CD1c-positive myeloid dendritic cell (primary cell): ENCODE data around the gene AAMDC.
"Not testable (repeated sequence)": the region's sequence is repeated elsewhere in the genome, so short reads cannot be mapped to it uniquely, and the experiment has no call there.

Experiments
- DNase-seq: peaks from one replicate; pipeline ENCODE4 v3.0.0-alpha.2; 2016; ENCODE audit errors: extremely low spot score

Gene AAMDC

GRCh38 chr11:77884829-77885190 is 63.9 kb downstream of the AAMDC start:
- no peak for DNase-seq

DNA sequence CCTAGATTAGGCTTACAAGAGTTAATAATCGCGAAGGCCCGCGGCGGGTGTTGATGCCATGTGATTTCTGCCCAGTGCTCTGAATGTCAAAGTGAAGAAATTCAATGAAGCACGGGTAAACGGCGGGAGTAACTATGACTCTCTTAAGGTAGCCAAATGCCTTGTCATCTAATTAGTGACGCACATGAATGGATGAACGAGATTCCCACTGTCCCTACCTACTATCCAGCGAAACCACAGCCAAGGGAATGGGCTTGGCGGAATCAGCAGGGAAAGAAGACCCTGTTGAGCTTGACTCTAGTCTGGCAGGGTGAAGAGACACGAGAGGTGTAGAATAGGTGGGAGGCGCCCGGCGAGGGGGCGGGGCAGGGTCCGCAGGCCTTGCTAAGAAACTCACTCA is 65.5 kb downstream of the AAMDC start:
- DNase-seq, result no peak

GRCh38 chr11:77889045-77889444 is 68.1 kb downstream of the AAMDC start:
- DNase-seq, result not testable (repeated sequence)

DNA sequence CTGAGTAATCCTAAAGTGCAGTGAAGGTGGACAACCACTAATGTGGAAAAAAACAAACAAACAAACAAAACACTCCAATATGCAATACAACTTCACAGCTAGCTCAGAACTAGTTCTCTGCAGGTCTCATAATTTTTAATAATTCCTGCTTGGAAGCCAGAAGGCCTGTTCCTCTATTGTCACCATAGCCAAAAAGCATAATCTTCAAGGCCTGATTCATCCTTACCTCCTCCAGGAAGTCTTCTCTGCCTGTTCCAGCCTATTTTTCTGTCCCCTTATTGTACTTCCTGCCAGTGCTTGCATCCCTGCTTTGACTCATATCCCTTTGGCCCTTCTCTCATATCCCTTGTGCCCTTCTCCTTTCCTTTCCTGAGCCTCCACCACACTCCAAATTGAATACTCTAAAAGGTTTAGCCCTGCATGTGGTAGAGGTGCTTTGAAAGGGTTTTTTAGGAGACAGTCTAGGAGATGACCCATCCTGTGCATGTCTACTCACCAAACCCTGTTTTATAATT is 69.2 kb downstream of the AAMDC start:
- DNase-seq, result not testable (repeated sequence)

- DNase-seq, result not testable (repeated sequence)
Observed at GRCh38 chr11:77890619-77891056, 69.7 kb downstream of the AAMDC start.

DNA sequence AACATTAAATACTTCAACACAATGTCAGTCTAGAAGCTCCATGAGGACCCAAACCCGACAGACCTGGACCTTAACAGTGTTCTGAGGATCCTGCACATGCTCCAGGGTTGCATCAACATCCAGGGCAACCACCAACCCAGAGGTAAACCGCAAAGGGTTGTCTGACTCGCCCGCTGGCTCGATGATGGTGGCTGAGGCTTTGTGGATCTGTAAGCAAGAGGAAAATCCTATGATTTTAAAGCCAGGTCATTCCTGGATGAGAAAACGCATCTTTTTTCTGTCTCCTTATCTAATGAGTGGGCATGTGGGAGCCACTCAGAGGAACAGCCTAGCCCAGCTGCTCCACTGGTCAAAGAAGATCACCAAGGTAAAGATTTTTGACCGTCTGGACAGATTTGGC is 70.3 kb downstream of the AAMDC start:
- not testable (repeated sequence) for DNase-seq

DNA sequence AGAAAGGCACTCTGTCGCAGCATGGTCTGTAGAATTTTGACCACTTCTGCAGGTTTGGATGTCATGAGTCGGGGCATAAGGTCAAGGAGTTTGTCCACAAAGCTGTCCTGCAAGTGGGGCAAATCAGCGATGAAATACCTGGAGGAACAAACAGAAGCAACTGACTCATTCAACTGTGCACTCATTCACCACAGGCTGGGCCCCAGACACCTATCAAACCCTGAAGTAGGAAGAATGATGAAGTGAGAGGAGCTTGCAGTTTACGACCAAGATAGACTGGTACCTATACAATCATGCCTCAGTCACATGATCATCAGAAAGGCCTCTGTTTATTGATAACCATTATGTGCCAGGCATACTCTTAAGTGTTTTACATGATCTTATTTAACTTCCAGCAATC is 70.8 kb downstream of the AAMDC start:
- not testable (repeated sequence) for DNase-seq

DNA sequence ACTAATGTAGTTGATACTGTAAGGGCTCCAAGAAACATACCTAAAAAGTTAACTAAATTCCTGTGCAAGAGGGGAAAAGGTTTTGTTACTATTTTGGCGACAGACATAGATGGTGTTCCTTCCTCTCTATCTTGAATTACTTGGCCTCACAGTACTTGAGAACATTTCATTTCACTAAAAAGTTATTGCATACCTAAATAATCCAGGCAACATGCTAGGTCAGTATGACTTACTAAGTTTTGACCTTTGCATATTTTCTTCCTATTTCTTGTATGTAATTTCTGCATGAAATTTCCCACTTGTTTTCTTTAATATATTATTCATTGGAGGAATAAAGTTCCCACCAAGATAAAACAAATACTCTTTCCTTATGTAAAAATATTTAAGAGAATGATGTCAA is 74.0 kb downstream of the AAMDC start:
- not testable (repeated sequence) for DNase-seq

GRCh38 chr11:77908835-77909234 is 87.9 kb downstream of the AAMDC start:
- no peak for DNase-seq

GRCh38 chr11:77909277-77909676 is 88.3 kb downstream of the AAMDC start:
- no peak for DNase-seq

- not testable (repeated sequence) for DNase-seq
Observed at GRCh38 chr11:77910828-77911227, 89.9 kb downstream of the AAMDC start.

- not testable (repeated sequence) for DNase-seq
Observed at GRCh38 chr11:77913608-77914306, 92.8 kb downstream of the AAMDC start.

DNA sequence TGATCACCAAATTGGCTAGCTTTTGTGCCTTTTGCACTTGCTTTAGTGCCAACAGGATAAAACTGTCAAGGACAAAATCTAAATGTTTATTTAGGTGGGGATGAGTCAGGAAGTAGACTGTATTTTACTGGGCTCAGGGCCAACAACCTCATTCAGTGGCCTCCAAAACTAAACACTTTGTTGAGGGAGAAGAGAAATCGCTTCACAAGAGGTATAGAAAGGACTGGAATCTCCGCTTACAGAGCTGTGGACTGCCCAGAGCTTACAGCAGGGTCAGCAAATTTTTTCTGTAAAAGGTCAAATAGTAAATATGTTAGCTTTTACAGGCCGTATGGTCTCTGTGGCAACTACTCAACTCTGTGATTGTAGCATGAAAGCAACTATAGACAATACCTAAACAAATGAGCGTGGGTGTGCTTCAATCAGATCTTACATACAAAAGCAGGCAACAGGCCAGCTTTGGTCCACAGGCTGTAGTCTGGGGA is 93.4 kb downstream of the AAMDC start:
- not testable (repeated sequence) for DNase-seq

DNA sequence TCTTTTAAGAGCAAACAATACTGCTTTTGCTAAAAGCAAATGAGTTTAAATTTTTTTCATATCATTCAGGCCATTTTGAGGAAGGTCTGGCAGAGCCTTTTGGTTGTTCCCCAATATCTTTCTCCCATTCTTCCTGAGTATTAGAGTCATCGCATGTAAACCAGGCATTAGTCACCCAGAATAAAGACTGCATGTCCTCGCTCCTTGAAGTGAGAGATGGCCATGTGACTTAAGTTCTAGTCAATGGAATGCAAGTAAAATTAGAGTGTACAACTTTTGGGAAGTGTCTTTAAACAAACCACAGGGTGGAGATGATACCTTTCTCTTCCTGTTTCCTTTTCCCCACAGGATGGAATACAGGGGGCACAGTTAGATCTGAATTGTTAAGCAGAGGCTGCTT is 96.8 kb downstream of the AAMDC start:
- DNase-seq, result not testable (repeated sequence)
